AG09319 (cell line): Measurements from ENCODE around the gene PHF20.
"Not testable (repeated sequence)": the region's sequence is repeated elsewhere in the genome, so short reads cannot be mapped to it uniquely, and the experiment has no call there.

ENCODE experiments used
- DNase-seq: peaks from one replicate; pipeline ENCODE4 v3.0.0-alpha.2; 2010; ENCODE audit warnings: low read depth; ENCODE audit errors: extremely low read depth
- TF ChIP-seq, protein P1 (sequence below): IDR thresholded peaks from 2 replicates; pipeline ENCODE4 v1.5.1; 2011; ENCODE audit warnings: low read depth, mild to moderate bottlenecking, inconsistent platforms, low read length, moderate library complexity

The PHF20 gene

DNA sequence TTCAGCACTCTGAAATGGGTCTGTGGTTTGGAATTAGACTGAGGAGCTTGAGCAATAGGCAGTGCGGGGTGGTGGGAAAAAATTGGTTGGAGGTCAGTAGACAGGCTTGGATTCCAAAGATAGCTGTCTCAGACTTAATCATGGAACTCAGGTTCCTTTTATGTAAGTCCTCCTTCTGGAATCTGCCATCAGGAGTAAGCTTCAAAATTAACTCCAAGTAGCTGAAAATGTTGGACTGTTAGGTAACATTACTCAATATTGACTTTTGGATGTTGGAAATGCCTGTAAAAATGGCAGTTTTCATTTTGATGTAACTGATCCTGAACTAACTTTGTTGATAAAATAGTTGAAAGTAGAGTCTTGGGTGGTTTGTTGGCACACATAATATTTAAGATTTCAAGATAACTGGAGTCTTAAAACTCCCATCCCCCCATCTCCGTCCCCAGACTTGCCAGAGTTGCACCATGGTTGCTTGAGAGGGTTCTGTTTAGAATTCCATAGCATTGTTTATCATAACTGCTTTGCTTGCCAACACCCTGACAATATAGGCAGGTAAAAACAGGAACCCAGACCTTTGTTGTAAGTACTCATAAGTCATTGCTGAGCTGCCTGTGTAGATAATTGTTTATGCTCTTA, 83.0 kb downstream of the PHF20 start:
- no peak for DNase-seq
- TF ChIP-seq, protein P1, sequence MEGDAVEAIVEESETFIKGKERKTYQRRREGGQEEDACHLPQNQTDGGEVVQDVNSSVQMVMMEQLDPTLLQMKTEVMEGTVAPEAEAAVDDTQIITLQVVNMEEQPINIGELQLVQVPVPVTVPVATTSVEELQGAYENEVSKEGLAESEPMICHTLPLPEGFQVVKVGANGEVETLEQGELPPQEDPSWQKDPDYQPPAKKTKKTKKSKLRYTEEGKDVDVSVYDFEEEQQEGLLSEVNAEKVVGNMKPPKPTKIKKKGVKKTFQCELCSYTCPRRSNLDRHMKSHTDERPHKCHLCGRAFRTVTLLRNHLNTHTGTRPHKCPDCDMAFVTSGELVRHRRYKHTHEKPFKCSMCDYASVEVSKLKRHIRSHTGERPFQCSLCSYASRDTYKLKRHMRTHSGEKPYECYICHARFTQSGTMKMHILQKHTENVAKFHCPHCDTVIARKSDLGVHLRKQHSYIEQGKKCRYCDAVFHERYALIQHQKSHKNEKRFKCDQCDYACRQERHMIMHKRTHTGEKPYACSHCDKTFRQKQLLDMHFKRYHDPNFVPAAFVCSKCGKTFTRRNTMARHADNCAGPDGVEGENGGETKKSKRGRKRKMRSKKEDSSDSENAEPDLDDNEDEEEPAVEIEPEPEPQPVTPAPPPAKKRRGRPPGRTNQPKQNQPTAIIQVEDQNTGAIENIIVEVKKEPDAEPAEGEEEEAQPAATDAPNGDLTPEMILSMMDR = no peak

DNA sequence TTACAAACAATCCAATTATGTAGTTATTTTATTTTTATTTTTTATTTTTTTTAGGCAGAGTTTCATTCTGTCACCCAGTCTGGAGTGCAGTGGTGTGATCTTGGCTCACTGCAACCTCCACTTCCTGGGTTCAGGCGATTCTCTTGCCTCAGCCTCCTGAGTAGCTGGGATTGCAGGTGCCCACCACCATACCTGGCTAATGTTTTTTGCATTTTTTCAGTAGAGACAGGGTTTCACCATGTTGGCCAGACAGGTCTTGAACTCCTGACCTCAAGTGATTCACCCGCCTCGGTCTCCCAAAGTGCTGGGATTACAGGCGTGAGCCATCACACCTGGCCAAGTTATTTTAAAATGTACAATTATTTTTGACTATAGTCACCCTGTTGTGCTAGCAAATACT, 83.8 kb downstream of the PHF20 start:
- DNase-seq = not testable (repeated sequence)

DNA sequence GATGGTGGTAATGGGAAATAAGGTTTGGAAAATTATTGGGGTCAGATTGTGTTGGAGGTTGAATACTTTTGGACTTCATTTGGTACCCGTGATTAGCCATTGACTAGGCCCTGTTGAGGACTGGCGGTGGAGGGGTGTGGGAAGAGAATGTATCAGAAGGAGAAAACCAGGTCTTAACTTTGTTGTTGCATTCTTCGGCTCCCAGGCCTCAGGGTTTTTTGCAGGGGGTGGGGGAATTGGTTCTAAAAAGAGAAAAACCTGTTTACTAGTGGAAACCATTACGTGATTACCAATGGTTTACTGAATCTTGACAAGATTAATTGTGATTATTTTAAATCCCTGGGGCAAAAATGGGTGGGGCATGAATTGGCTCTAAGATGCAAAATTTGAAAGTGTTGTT, 85.1 kb downstream of the PHF20 start:
- TF ChIP-seq, protein P1 = no peak
- DNase-seq = no peak

DNA sequence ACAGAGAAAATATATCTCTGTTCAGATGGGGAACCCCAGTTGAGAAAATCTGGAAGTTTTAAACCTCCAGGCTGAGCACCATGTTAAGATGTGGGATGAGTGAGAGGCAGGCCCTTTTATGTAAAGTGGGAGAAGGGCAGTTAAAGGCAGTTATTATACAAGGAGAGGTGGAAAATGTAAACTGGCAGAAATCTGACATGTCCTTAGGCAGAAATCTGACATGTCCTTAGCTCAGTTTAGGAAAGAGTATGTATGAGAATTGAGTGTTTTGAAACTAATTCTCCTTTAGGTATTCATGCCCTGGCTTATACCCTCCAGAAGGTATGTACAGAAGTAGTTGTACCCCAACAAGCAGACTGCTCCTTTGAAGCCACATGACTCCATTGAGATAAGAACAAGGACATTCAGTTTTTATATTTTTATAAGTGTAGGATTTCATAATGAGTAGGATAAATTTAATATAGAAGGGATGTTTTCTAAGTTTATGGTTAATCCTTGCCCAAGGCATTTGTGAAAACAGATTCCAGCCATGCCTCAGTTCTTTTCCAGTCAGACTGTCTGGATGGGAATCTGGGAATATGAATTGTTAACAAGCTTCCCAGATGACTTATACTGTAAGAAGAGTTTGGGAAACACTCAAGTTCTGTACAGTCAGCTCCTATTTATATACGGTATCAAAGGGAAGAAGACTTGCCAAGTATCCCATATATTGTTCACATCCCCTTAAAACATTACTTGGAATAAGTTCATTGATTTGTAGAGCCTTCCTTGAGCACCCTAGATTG, 94.8 kb downstream of the PHF20 start:
- TF ChIP-seq, protein P1 = no peak
- DNase-seq = no peak

DNA sequence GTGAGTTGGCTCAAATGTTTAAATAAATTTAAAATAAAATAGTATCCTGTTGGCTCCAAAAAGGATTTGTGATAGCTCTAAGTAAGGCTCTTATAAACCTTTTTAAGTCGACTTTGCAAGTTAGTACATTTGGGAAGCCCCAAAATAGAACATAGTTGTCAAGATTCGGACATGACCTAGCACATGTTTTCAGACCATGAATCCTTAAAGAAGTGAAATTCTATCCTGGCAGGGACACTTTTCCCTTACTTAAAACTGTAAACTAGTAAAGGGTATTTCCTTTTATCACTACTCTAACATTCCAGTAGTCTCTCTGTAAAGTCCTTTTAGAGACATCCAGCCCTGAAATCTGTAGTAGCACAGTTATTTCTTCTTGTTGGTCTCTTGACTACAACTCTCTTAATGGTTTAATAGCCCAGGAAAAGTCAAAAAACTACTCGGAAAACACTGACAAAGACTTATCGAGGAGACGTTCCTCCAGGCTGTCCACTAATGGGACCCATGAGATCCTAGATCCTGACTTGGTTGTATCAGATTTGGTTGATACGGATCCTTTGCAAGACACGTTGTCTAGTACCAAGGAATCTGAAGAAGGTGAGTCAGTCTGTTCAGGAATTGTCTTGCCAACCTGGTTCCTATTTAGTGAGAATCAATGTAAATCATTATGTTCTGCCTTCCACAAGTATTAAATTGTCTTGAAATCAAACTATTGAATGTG, 98.9 kb downstream of the PHF20 start:
- DNase-seq = no peak

DNA sequence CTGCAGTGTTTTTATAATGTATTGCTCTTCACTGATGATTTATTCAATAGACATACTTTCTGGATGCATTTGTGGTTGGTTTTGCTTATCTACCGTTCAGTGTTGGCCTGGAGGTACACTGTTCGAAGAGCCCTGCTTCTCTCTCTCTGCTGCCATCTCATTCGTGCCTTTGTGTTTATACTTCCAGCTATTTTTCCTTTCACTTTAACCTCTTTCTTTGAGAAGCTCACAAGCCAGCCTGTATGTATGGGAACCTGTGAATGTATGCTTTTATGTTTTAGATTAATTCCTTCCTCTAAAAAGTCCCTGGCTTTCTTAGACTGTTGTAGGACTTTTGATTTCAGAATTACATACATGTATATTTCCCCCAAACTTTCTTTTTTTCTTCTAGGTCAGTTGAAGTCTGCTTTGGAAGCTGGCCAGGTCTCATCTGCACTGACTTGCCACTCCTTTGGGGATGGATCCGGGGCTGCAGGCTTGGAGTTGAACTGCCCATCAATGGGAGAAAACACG, 99.5 kb downstream of the PHF20 start:
- TF ChIP-seq, protein P1 = no peak
- no peak for DNase-seq

More for the DNA sequence above, 98.9 kb downstream of the PHF20 start:
- TF ChIP-seq, protein P1 = no peak

DNA sequence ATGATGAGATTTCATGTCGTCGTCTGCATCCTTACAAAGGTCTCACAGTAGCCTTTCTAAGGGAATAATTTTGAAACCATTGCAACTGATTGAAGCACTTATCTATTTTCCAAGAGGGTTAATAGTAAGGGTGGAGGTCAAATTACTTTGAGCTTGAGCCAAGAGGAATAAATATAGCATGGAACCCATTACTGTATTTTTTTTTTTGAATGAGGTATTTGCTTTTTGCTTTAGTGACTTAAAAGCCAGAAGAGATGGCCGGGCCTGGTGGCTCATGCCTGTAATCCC, 104.2 kb downstream of the PHF20 start:
- TF ChIP-seq, protein P1 = no peak
- DNase-seq = no peak
